IPS-20b (cell line): Measurements from ENCODE around the gene RBM47.
"Not testable (repeated sequence)": the region's sequence is repeated elsewhere in the genome, so short reads cannot be mapped to it uniquely, and the experiment has no call there.

ENCODE experiments used
- H3K27ac ChIP-seq: one replicate; pipeline ENCODE4 v1.5.1; 2013; ENCODE audit warnings: low read length
- H3K27me3 ChIP-seq: 2 replicates; pipeline ENCODE4 v1.6.1; 2013; ENCODE audit warnings: mild to moderate bottlenecking, low read length, inconsistent platforms; ENCODE audit not compliant: insufficient read depth
- H3K36me3 ChIP-seq: 2 replicates; pipeline ENCODE4 v1.6.1; 2013; ENCODE audit warnings: low read depth, mild to moderate bottlenecking, inconsistent platforms, low read length, moderate library complexity; ENCODE audit not compliant: insufficient read depth
- H3K4me1 ChIP-seq: 2 replicates; pipeline ENCODE4 v1.6.1; 2013; ENCODE audit warnings: mild to moderate bottlenecking, control low read depth, inconsistent platforms, low read length, moderate library complexity; ENCODE audit not compliant: insufficient read depth
- H3K4me3 ChIP-seq: 2 replicates; pipeline ENCODE4 v1.5.1; 2013; ENCODE audit warnings: mild to moderate bottlenecking, low read length, inconsistent platforms
- H3K9ac ChIP-seq: 2 replicates; pipeline ENCODE4 v1.6.1; 2013; ENCODE audit warnings: low read depth, mild to moderate bottlenecking, inconsistent platforms, low read length, moderate library complexity
- H3K9me3 ChIP-seq: 2 replicates; pipeline ENCODE4 v1.6.1; 2013; ENCODE audit warnings: mild to moderate bottlenecking, low read depth, low read length, inconsistent platforms; ENCODE audit not compliant: insufficient read depth

RBM47 gene

DNA sequence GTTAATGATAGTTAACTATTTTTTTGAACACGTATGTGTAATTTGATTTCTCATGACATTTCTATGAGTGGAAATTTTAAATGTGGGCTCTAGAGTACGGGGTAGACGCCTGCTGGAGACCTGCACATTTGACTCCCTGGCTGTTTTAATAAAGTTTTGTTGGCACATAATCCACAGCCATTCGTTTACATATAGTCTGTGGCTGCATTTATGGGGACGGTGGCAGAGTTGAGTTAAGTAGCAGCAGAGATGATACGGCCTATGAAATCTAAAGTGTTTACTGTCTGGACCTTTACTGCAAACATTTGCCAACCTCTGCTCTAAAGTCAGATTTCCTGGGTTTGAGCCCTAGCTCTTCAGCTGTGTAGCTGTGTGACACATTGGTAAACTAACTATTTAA is 175.8 kb downstream of the RBM47 start:
- H3K4me1 ChIP-seq = peaks cover 5% of the 10 kb centered on the region; the same call in 1 of the 2 replicates
- H3K36me3 ChIP-seq = no peaks in the 10 kb centered on the region
- no peak overlapping the region for H3K27ac ChIP-seq
- H3K9me3 ChIP-seq = no peaks in the 10 kb centered on the region
- no peaks in the 10 kb centered on the region for H3K27me3 ChIP-seq
- H3K9ac ChIP-seq = no peak overlapping the region
- no peak overlapping the region for H3K4me3 ChIP-seq

DNA sequence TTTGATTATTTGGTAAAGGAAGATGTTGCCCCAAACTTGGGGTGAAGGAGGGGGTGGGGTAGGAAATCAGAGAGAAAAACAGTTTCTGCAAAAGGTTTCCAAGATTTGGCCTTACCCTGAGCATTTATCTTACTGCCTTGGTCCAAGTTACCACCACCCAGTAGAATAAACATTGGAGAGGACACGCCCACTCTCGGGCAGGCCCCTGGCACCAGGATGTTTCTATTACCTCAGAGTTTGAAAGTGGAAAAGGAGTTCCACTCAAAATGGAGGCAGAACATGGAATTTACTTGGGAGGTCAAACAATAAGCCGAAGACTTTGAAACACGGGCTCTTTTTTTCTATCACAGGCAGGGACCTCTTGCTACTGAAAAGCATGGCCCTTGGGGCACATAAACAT is 180.8 kb downstream of the RBM47 start:
- Histone ChIP-seq H3K4me3 (no peak overlapping the region), H3K9ac (no peak overlapping the region), H3K27ac (no peak overlapping the region), H3K36me3 (no peaks in the 10 kb centered on the region), H3K9me3 (no peaks in the 10 kb centered on the region), H3K4me1 (peaks cover 9% of the 10 kb centered on the region; the same call in 1 of the 2 replicates), H3K27me3 (no peaks in the 10 kb centered on the region)

DNA sequence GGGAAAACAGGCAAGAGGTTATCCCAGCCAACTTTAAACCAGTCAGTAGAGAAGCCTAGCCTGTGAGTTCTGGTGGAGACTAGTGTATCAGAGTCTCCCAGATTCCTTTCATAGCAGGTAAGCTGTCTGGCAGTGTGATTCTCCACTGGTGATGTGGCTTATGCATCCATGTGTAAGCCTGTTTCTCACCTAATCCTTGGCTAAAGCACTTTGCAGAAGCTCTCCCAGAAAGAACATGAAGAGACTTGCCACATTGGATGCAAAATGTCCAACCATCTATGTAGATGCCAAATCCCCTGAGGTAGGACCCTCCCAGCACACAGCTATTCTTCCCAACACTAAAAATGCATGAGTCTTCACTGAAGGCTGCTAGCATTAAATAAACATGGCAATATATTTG is 182.8 kb downstream of the RBM47 start:
- Histone ChIP-seq H3K9me3 (no peaks in the 10 kb centered on the region), H3K27me3 (no peaks in the 10 kb centered on the region), H3K27ac (no peak overlapping the region), H3K36me3 (no peaks in the 10 kb centered on the region), H3K4me1 (peaks cover 4% of the 10 kb centered on the region; the same call in 1 of the 2 replicates), H3K4me3 (no peak overlapping the region), H3K9ac (no peak overlapping the region)

DNA sequence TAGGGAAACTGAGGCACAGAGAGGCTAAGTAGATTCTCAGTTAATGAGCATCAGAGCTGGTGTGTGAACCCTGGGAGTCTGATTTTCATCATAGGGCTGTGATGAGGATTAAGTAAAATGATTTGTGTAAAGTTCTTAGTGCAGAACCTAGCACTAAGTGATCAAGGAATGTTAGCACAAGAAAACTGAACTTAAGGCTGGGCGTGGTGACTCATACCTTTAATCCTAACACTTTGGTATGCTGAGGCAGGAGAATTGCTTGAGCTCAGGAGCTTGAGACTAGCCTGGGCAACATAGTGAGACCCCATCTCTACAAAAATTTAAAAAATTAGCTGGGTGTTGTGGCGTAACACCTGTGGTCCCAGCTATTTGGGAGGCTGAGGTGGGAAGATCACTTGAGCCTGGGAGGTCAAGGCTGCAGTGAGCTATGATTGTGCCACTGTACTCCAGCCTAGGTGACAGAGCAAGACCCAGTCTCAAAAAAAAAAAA is 183.4 kb downstream of the RBM47 start:
- H3K9me3 ChIP-seq, H3K27ac ChIP-seq: not testable (repeated sequence)

DNA sequence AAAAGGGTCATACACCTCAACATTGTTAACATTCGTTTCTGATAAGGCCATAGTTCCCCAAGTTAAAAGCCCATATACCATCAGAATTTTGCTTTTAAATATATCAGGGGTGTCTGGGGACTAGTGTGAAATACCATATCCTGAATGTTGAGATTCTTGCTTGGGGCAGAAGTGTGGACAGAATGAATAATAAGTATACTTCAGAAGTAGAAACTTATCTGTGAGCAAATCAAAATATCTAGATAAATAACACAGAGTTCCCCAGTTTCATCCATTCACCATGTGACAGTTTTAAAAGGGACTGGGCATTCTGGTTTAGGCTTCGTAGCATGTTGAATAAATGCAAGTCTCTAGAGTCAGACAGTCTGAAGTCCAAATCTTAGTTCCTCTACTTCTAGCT is 184.0 kb downstream of the RBM47 start:
- Histone ChIP-seq H3K9me3 (no peaks in the 10 kb centered on the region), H3K4me3 (no peak overlapping the region), H3K36me3 (no peaks in the 10 kb centered on the region), H3K4me1 (0 out of 2 replicates have a peak, but pooled peaks cover 4% of the 10 kb centered on the region), H3K27ac (no peak overlapping the region), H3K9ac (no peak overlapping the region), H3K27me3 (no peaks in the 10 kb centered on the region)

More for the DNA sequence above, 183.4 kb downstream of the RBM47 start:
- H3K4me1 ChIP-seq, H3K4me3 ChIP-seq, H3K9ac ChIP-seq, H3K36me3 ChIP-seq, H3K27me3 ChIP-seq: not testable (repeated sequence)

DNA sequence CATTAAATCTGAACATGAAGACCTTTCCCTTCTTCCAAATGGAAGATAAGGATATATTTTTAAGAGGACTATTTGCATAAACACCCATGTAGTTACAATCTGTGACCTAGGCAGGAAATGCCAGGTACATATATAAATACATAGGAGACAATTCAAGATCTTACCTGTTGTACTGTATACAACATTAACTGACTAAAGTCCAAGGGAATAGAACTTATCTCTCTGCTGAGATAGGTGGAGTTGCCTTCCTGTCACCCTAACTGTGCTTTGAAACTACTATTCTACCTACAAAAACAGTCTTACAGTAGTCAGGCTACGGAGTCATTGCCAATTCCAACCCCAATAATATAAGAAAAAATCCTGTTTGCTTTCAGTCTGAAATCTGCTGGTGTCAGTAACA is 188.2 kb downstream of the RBM47 start:
- Histone ChIP-seq H3K4me1 (no peaks in the 10 kb centered on the region), H3K9ac (no peak overlapping the region), H3K4me3 (no peak overlapping the region), H3K9me3 (no peaks in the 10 kb centered on the region), H3K27me3 (no peaks in the 10 kb centered on the region), H3K27ac (no peak overlapping the region), H3K36me3 (peaks cover 9% of the 10 kb centered on the region)

DNA sequence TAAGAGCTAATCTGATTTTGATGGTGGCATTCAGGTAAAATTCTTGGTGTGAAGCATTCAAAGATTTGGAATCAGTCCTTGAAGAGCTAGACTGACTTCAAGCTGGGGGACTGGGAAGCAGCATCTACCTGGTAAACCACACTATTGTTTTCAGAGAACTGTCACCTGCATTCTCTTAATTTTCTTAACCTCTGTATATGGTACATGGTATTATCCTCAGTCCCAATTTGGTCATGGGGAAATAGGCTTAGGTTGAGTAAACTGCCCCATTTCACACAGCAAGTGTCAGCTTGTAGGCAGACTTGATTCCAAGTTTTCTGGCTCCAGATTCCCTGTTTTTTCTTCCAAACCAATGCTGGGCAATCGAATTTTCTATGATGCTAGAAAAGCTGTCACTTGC is 190.1 kb downstream of the RBM47 start:
- Histone ChIP-seq H3K27me3 (no peaks in the 10 kb centered on the region), H3K4me3 (no peak overlapping the region), H3K27ac (no peak overlapping the region), H3K9ac (no peak overlapping the region), H3K9me3 (no peaks in the 10 kb centered on the region), H3K36me3 (peaks cover 16% of the 10 kb centered on the region), H3K4me1 (no peaks in the 10 kb centered on the region; the same call in 1 of the 2 replicates)

DNA sequence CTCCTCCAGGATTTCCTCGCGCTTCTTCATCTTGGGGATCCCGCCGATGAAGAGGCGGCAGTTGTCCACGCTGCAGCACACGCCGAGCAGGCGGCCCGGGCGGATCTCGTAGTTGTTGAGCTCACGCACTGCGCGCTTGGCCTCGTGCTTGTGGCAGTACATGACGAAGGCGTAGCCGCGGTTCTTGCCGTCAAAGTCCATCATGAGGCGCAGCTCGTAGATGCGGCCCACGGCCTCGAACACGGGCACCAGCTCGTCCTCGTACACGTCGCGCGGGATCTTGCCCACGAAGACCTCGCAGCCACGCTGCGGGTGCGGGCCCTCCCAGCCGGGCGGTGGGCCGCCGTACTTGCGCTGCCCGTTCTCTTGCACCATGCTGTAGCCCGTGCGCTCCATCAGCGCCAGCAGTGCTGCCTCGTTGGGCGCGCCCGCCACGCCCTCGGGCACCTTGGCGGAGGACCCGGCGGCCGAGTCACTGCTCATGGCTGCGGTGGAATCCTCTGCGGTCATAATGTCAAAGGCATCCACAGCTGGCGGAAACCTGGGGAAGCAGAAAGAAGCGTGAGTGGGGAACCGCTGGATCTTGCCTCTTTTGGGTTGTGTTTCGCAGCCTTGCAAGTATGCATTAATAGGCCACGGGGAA is 191.2 kb downstream of the RBM47 start:
- Histone ChIP-seq H3K4me1 (no peaks in the 10 kb centered on the region; the same call in 1 of the 2 replicates), H3K9me3 (no peaks in the 10 kb centered on the region), H3K27me3 (no peaks in the 10 kb centered on the region), H3K27ac (no peak overlapping the region), H3K9ac (no peak overlapping the region), H3K4me3 (no peak overlapping the region), H3K36me3 (peaks cover 26% of the 10 kb centered on the region)

DNA sequence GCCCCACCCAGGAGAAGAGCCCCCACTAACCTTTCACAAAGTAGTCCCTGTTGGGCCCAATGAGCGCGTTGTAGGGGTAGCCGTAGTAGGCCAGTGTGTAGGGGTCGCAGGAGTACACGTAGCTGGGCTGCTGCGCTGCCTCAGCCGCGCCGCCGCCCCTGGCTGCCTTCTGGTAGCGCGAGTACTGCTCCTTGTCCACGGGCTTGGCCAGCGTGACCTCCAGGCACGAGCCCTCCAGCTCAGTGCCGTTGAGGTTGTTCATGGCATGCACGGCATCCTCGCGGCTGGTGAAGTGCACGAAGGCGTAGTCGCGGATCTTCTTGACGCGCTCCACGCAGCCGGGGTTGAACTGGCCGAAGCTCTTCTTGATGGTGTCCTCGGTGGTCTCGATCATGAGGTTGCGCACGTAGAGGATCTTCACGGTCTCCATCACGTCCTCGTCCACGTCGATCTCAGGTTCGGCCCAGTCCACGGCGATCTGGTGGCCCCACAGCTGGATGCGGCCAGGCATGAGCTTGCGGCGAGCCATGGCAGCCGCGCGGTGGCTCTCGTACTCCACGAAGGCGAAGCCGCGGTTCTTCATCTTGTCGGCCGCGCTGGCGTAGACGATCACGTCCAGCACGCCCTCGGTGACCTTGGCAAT is 191.8 kb downstream of the RBM47 start:
- H3K36me3 ChIP-seq = peaks cover 27% of the 10 kb centered on the region
- no peak overlapping the region for H3K4me3 ChIP-seq

DNA sequence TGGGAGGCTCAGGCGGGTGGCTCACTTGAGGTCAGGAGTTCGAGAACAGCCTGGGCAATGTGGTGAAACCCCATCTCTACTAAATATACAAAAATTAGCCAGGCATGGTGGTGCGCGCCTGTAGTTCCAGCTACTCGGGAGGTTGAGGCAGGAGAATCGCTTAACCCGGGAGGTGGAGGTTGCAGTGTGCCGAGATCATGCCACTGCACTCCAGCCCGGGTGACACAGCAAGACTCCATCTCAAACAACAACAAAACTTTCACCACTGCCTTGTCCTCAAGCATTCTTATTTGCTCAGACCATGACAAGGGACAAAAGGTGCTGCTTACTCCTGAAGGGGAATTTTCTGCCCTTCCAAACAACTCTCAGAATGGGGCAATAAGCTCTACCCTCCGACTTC is 194.4 kb downstream of the RBM47 start:
- not testable (repeated sequence) for H3K9me3 ChIP-seq, H3K27ac ChIP-seq, H3K9ac ChIP-seq, H3K4me1 ChIP-seq, H3K27me3 ChIP-seq, H3K4me3 ChIP-seq
- peaks cover 46% of the 10 kb centered on the region for H3K36me3 ChIP-seq

More for the DNA sequence above, 191.8 kb downstream of the RBM47 start:
- Histone ChIP-seq H3K9ac (no peak overlapping the region), H3K27me3 (no peaks in the 10 kb centered on the region), H3K9me3 (no peaks in the 10 kb centered on the region), H3K27ac (no peak overlapping the region), H3K4me1 (no peaks in the 10 kb centered on the region; the same call in 1 of the 2 replicates)

DNA sequence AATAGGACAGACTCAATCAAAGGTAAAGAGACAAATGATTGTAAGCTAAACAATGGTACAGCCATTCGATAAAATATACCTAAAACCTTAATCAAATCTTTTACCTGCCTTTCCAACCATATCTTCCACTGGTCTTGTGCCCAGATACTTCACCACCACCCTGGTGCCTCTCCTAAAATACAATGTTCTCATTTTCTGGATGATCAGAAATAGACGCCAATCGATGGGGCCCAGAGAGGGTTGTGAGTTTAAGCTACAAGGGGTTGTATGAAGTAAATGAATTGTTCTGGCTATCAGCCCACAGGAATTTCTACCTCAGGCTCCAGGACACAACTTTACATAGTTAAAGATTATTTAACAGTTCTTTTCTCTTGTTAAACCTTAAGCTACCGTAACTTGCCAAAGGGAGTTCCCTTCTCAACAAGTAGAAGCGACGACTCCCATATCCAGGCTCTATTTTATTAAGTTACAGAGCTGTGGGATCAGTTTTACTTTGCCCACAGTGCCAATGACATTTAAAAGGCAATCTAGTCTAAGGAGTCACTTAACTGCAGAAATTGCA is 195.5 kb downstream of the RBM47 start:
- Histone ChIP-seq H3K4me3 (no peak overlapping the region), H3K27me3 (no peaks in the 10 kb centered on the region), H3K9me3 (no peaks in the 10 kb centered on the region), H3K9ac (no peak overlapping the region), H3K36me3 (peaks cover 50% of the 10 kb centered on the region), H3K27ac (no peak overlapping the region), H3K4me1 (no peaks in the 10 kb centered on the region; the same call in 1 of the 2 replicates)

DNA sequence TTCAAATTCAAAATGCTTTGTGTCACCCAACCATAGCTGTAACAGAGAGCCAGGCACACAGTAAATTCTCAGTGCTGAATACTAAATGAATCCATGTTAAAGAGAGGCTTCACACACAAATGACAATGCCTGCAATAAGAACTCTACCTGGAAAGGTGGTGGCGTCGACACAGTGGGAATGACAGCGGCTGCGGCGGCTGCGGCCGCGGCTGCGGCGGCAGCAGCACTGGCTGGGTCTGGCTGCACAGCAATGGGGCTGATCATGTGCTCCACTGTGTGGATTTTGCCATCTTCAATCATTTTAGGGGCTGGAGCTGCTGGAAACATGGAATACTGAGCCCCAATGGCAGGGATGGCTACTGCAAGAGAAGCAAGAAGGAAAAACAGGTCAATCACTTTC is 197.2 kb downstream of the RBM47 start:
- Histone ChIP-seq H3K9me3 (no peaks in the 10 kb centered on the region), H3K4me3 (no peak overlapping the region), H3K4me1 (no peaks in the 10 kb centered on the region; the same call in 1 of the 2 replicates), H3K36me3 (peaks cover 60% of the 10 kb centered on the region), H3K9ac (no peak overlapping the region), H3K27ac (no peak overlapping the region), H3K27me3 (no peaks in the 10 kb centered on the region)
